K562 (cell line): ENCODE data around the gene SMAD3. TPM values are rescaled to one million over a fixed set of nuclear protein-coding genes. Genes with fewer than 3 reads are reported as not detected.

ENCODE experiments used
- ERF ChIP-seq: fragments of 450-650 bp; formaldehyde crosslinking; IDR thresholded peaks from 2 replicates; pipeline ENCODE4 v1.4.0; 2020; ENCODE audit warnings: mild to moderate bottlenecking, mixed read lengths
- ESRRA ChIP-seq: fragments of 450-650 bp; IDR thresholded peaks from 2 replicates; pipeline ENCODE4 v1.6.1; 2014; ENCODE audit warnings: low read depth, mild to moderate bottlenecking, moderate library complexity, borderline replicate concordance
- ETS2 ChIP-seq: IDR thresholded peaks from 2 replicates; pipeline ENCODE4 v1.6.1; 2016; ENCODE audit warnings: borderline replicate concordance, missing genetic modification characterization, mild to moderate bottlenecking, moderate library complexity, missing compliant biosample characterization; ENCODE audit not compliant: poor library complexity, severe bottlenecking
- ETV5 ChIP-seq: sonication (generic); formaldehyde crosslinking; IDR thresholded peaks from 2 replicates; pipeline ENCODE4 v1.4.0; 2020; ENCODE audit warnings: low read depth, mild to moderate bottlenecking, missing genetic modification reagents
- KLF1 ChIP-seq: fragments of 450-650 bp; IDR thresholded peaks from 2 replicates; pipeline ENCODE4 v1.6.1; 2016; ENCODE audit warnings: missing genetic modification characterization, missing compliant biosample characterization
- MECOM ChIP-seq: fragments of 250-450 bp; sonication (Bioruptor Pico); IDR thresholded peaks from 2 replicates; pipeline ENCODE4 v1.8.0; 2022; ENCODE audit warnings: inconsistent platforms
- POLR3A ChIP-seq: IDR thresholded peaks from 2 replicates; pipeline ENCODE4 v1.6.1; 2011; ENCODE audit warnings: borderline replicate concordance, mild to moderate bottlenecking, moderate library complexity; ENCODE audit not compliant: insufficient read length, insufficient read depth; ENCODE audit errors: extremely low read depth
- RBM39 ChIP-seq: fragments of 200-400 bp; formaldehyde crosslinking; optimal IDR thresholded peaks from 2 replicates; pipeline ENCODE3; 2018; ENCODE audit warnings: low read depth, low read length
- SMAD3 ChIP-seq: fragments of 450-650 bp; formaldehyde crosslinking; conservative IDR thresholded peaks from 2 replicates; pipeline ENCODE4 v1.4.0; 2020; ENCODE audit warnings: mild to moderate bottlenecking
- STAG1 ChIP-seq: sonication (generic); formaldehyde crosslinking; IDR thresholded peaks from 2 replicates; pipeline ENCODE4 v1.5.0; 2020; ENCODE audit warnings: missing genetic modification reagents, borderline replicate concordance
- TCFL5 ChIP-seq: fragments of 250-450 bp; sonication (Bioruptor Pico); conservative IDR thresholded peaks from 2 replicates; pipeline ENCODE4 v1.6.1; 2021; ENCODE audit warnings: mild to moderate bottlenecking, moderate library complexity, matching md5 sums
- U2AF1 ChIP-seq: fragments of 200-400 bp; formaldehyde crosslinking; optimal IDR thresholded peaks from 2 replicates; pipeline ENCODE3; 2017; ENCODE audit warnings: mild to moderate bottlenecking, low read depth, low read length, moderate library complexity
- ZNF347 ChIP-seq: fragments of 450-650 bp; formaldehyde crosslinking; IDR thresholded peaks from 2 replicates; pipeline ENCODE4 v1.4.0; 2020; ENCODE audit warnings: low read depth, mild to moderate bottlenecking, moderate library complexity
- polyA plus RNA-seq, 8 experiments: library from polyadenylated mRNA; depleted of rRNA in 4 of 8; stranded (reverse) in 5 of 8; unstranded in 3 of 8; fragments of >200 nt; fragmentation: Nextera tagmentation in 2 of 8; fragmentation: Illumina TruSeq in 1 of 8; extraction: Ambion mirVana in 2 of 8; extraction: Trizol in 1 of 8; gene quantifications; 2 replicates each; pipeline versions ENCODE4 v1.2.1 to v1.2.3, GENCODE V29; 2011 to 2014; ENCODE audit warnings: inconsistent platforms in 1 of 8, missing spikeins in 1 of 8
- total RNA-seq, 7 experiments: library from RNA; depleted of rRNA in 6 of 7; stranded (reverse); fragments of >200 nt in 6 of 7; fragmentation: Illumina TruSeq in 2 of 7; extraction: Trizol in 2 of 7; gene quantifications; 2 replicates each; pipeline versions ENCODE4 v1.2.1 to v1.2.3, GENCODE V29; 2011 to 2021; ENCODE audit warnings: low replicate concordance in 1 of 7
- TF ChIP-seq, protein P1 (sequence below): fragments of 450-650 bp; IDR thresholded peaks from 2 replicates; pipeline ENCODE4 v1.6.1; 2016; ENCODE audit warnings: low read depth, mild to moderate bottlenecking, moderate library complexity
- TF ChIP-seq, protein P2 (sequence below): sonication (generic); formaldehyde crosslinking; IDR thresholded peaks from 2 replicates; pipeline ENCODE4 v1.8.1; 2023; ENCODE audit warnings: mild to moderate bottlenecking, missing genetic modification reagents
- TF ChIP-seq, protein P3 (sequence below): fragments of 450-650 bp; IDR thresholded peaks from 2 replicates; pipeline ENCODE4 v1.6.1; 2016; ENCODE audit warnings: borderline replicate concordance
- TF ChIP-seq, protein P4 (sequence below), 3 experiments: fragments of 200-800 bp in 1 of 3; fragments of 250-450 bp in 1 of 3; fragments of 450-650 bp in 1 of 3; sonication (Bioruptor Pico) in 1 of 3; sonication (Bioruptor generic) in 1 of 3; formaldehyde crosslinking in 1 of 3; IDR thresholded peaks; 2 replicates each; pipeline versions ENCODE4 v1.6.1 to v1.8.0; 2016 to 2022; ENCODE audit warnings: mild to moderate bottlenecking in 2 of 3, missing genetic modification characterization in 2 of 3, missing compliant biosample characterization in 1 of 3, moderate library complexity in 1 of 3

Gene SMAD3
- total and polyA plus RNA-seq, 9 of the 15 experiments (the other 6 are each of a cell fraction or from before 2014, with no cell fraction given), result 4.3 to 39.2 (median 11.1) TPM

DNA sequence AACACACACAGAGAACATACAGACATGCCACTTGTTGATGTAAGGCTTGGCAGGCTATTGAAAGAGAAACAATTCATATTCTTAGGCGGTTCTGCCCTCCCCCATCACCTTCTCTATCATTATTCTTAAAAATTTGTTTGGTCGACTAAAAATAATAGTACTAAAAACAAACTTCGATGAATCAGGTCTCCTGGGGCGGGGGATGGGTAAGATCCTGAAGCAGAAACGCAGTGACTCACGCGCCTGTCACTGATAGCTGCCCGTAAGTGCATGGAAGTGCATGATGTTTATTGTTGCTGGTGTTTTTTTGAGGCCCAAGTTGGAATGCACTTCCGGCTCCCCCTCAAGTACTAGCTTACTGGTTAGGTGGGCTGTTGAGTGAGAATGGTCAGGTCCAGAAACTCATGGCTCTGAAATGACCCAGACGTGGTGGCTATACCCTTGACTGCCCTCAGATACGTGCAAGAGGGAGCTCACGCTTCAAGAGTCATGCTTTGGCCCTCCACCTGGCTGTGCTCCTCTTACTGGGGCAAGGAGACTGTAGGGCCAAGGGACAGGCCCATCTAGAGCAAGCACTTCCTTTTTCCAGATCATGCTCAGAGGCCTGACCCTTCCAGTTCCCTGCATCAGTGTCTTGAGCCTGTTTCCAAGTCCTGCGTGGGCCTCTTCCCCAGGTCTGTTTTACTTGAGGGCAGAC is 10.9 kb downstream of the SMAD3 start (continued):
- TF ChIP-seq, protein P1, sequence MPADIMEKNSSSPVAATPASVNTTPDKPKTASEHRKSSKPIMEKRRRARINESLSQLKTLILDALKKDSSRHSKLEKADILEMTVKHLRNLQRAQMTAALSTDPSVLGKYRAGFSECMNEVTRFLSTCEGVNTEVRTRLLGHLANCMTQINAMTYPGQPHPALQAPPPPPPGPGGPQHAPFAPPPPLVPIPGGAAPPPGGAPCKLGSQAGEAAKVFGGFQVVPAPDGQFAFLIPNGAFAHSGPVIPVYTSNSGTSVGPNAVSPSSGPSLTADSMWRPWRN, result no peak
- TF ChIP-seq U2AF1, result no peak
- no peak for TF ChIP-seq ERF (CRISPR knock-in tag)
- peak; percentile 88 for TF ChIP-seq ETV5 (CRISPR knock-in tag)
- TF ChIP-seq ZNF347 (CRISPR knock-in tag), result no peak
- TF ChIP-seq, protein P2, sequence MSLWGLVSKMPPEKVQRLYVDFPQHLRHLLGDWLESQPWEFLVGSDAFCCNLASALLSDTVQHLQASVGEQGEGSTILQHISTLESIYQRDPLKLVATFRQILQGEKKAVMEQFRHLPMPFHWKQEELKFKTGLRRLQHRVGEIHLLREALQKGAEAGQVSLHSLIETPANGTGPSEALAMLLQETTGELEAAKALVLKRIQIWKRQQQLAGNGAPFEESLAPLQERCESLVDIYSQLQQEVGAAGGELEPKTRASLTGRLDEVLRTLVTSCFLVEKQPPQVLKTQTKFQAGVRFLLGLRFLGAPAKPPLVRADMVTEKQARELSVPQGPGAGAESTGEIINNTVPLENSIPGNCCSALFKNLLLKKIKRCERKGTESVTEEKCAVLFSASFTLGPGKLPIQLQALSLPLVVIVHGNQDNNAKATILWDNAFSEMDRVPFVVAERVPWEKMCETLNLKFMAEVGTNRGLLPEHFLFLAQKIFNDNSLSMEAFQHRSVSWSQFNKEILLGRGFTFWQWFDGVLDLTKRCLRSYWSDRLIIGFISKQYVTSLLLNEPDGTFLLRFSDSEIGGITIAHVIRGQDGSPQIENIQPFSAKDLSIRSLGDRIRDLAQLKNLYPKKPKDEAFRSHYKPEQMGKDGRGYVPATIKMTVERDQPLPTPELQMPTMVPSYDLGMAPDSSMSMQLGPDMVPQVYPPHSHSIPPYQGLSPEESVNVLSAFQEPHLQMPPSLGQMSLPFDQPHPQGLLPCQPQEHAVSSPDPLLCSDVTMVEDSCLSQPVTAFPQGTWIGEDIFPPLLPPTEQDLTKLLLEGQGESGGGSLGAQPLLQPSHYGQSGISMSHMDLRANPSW (CRISPR knock-in tag), result no peak
- TF ChIP-seq ETS2, result no peak
- no peak for TF ChIP-seq ESRRA
- no peak for TF ChIP-seq MECOM (CRISPR knock-in tag)
- TF ChIP-seq, protein P3, sequence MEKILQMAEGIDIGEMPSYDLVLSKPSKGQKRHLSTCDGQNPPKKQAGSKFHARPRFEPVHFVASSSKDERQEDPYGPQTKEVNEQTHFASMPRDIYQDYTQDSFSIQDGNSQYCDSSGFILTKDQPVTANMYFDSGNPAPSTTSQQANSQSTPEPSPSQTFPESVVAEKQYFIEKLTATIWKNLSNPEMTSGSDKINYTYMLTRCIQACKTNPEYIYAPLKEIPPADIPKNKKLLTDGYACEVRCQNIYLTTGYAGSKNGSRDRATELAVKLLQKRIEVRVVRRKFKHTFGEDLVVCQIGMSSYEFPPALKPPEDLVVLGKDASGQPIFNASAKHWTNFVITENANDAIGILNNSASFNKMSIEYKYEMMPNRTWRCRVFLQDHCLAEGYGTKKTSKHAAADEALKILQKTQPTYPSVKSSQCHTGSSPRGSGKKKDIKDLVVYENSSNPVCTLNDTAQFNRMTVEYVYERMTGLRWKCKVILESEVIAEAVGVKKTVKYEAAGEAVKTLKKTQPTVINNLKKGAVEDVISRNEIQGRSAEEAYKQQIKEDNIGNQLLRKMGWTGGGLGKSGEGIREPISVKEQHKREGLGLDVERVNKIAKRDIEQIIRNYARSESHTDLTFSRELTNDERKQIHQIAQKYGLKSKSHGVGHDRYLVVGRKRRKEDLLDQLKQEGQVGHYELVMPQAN, result no peak
- TF ChIP-seq KLF1 (tag), result no peak
- TF ChIP-seq RBM39, result no peak
- TF ChIP-seq, protein P4, sequence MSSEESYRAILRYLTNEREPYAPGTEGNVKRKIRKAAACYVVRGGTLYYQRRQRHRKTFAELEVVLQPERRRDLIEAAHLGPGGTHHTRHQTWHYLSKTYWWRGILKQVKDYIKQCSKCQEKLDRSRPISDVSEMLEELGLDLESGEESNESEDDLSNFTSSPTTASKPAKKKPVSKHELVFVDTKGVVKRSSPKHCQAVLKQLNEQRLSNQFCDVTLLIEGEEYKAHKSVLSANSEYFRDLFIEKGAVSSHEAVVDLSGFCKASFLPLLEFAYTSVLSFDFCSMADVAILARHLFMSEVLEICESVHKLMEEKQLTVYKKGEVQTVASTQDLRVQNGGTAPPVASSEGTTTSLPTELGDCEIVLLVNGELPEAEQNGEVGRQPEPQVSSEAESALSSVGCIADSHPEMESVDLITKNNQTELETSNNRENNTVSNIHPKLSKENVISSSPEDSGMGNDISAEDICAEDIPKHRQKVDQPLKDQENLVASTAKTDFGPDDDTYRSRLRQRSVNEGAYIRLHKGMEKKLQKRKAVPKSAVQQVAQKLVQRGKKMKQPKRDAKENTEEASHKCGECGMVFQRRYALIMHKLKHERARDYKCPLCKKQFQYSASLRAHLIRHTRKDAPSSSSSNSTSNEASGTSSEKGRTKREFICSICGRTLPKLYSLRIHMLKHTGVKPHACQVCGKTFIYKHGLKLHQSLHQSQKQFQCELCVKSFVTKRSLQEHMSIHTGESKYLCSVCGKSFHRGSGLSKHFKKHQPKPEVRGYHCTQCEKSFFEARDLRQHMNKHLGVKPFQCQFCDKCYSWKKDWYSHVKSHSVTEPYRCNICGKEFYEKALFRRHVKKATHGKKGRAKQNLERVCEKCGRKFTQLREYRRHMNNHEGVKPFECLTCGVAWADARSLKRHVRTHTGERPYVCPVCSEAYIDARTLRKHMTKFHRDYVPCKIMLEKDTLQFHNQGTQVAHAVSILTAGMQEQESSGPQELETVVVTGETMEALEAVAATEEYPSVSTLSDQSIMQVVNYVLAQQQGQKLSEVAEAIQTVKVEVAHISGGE (CRISPR knock-in tag; IDR thresholded peaks at IDR 0.05), result peak in 1 of 3 experiments; percentile 33; a peak in 1 of 6 replicates
- no peak for TF ChIP-seq STAG1 (CRISPR knock-in tag)
- TF ChIP-seq SMAD3, result no peak
- no peak for TF ChIP-seq TCFL5 (CRISPR knock-in tag)
- TF ChIP-seq POLR3A, result no peak
